HG02571 (cell line): ENCODE measurements around the gene PCGF1.
"Not testable (repeated sequence)": the region's sequence is repeated elsewhere in the genome, so short reads cannot be mapped to it uniquely, and the experiment has no call there.

Experiments used
- ATAC-seq: cut with Tn5 transposase; IDR thresholded peaks from one replicate; pipeline ENCODE4 v1.9.1; 2021; ENCODE audit warnings: mild to moderate bottlenecking, moderate library complexity; ENCODE audit not compliant: unreplicated experiment

Gene PCGF1

GRCh38 chr2:74499940-74500577 is 7.4 kb downstream of the PCGF1 start:
- ATAC-seq = no peak

- no peak for ATAC-seq
These were observed 8.1 kb downstream of the PCGF1 start, which contains the start of gene LBX2 for GRCh38 chr2:74499267-74499939. Gene LBX2 (minus strand): TSS chr2:74499603. CDS start chr2:74499537, 66 bp downstream.

- no peak for ATAC-seq
These were observed 8.8 kb downstream of the PCGF1 start for GRCh38 chr2:74498500-74499266.

GRCh38 chr2:74497777-74498499 is 9.6 kb downstream of the PCGF1 start:
- no peak for ATAC-seq

- ATAC-seq = no peak
These were observed 10.3 kb downstream of the PCGF1 start for GRCh38 chr2:74496997-74497776.

- ATAC-seq = no peak
These were observed 12.1 kb downstream of the PCGF1 start for GRCh38 chr2:74495440-74495839.

- ATAC-seq = no peak
These were observed 13.9 kb downstream of the PCGF1 start for GRCh38 chr2:74493546-74493945.

GRCh38 chr2:74491648-74492544 is 15.6 kb downstream of the PCGF1 start:
- ATAC-seq = no peak

GRCh38 chr2:74489906-74490305 is 17.6 kb downstream of the PCGF1 start:
- no peak for ATAC-seq

GRCh38 chr2:74488643-74489481 is 18.6 kb downstream of the PCGF1 start:
- ATAC-seq = no peak

GRCh38 chr2:74486141-74486540 is 21.4 kb downstream of the PCGF1 start:
- ATAC-seq = no peak

GRCh38 chr2:74483675-74484164 is 23.8 kb downstream of the PCGF1 start:
- not testable (repeated sequence) for ATAC-seq

- ATAC-seq = peak; percentile 90
These were observed 24.5 kb downstream of the PCGF1 start, which contains the start of the genes CCDC142 and TTC31 for GRCh38 chr2:74482801-74483674. Gene CCDC142 (minus strand): TSS chr2:74482998. CDS start chr2:74482837, 161 bp downstream. Gene TTC31 (plus strand): TSS chr2:74483081. CDS start chr2:74483096, 15 bp downstream.

GRCh38 chr2:74481961-74482800 is 25.3 kb downstream of the PCGF1 start:
- ATAC-seq = peak; percentile 34

GRCh38 chr2:74481431-74481830 is 26.1 kb downstream of the PCGF1 start:
- no peak for ATAC-seq

- no peak for ATAC-seq
These were observed 32.6 kb downstream of the PCGF1 start for GRCh38 chr2:74474899-74475298.
